HG03432 (cell line): ENCODE data around the gene PEX3.
A peak's percentile ranks its signal among the peaks of the same experiment; 100 is the strongest.
"Not testable (repeated sequence)": the region's sequence is repeated elsewhere in the genome, so short reads cannot be mapped to it uniquely, and the experiment has no call there.

Source experiments
- ATAC-seq: cut with Tn5 transposase; IDR thresholded peaks from one replicate; pipeline ENCODE4 v1.9.1; 2021; ENCODE audit warnings: mild to moderate bottlenecking, moderate library complexity; ENCODE audit not compliant: unreplicated experiment

PEX3 gene

GRCh38 chr6:143505111-143505510, 54.5 kb downstream of the PEX3 start:
- peak; percentile 46 for ATAC-seq

- peak; percentile 24 for ATAC-seq
Measured at GRCh38 chr6:143505537-143505936, 54.9 kb downstream of the PEX3 start.

- ATAC-seq, result no peak
Measured at GRCh38 chr6:143506199-143506598, 55.6 kb downstream of the PEX3 start.

GRCh38 chr6:143506620-143507019, 56.0 kb downstream of the PEX3 start:
- no peak for ATAC-seq

- no peak for ATAC-seq
Measured at GRCh38 chr6:143507358-143508145, 56.9 kb downstream of the PEX3 start.

- not testable (repeated sequence) for ATAC-seq
Measured at GRCh38 chr6:143510326-143510725, 59.7 kb downstream of the PEX3 start.

- peak; percentile 71 for ATAC-seq
Measured at GRCh38 chr6:143510991-143511891, 60.6 kb downstream of the PEX3 start, which contains the start of gene FUCA2. TSS of gene FUCA2 (minus strand) at chr6:143511720. CDS start at chr6:143511634, 86 bp downstream.

GRCh38 chr6:143513410-143513809, 62.8 kb downstream of the PEX3 start:
- ATAC-seq, result peak; percentile 26

GRCh38 chr6:143515061-143515760, 64.6 kb downstream of the PEX3 start:
- no peak for ATAC-seq

- ATAC-seq, result no peak
Measured at GRCh38 chr6:143515766-143516355, 65.3 kb downstream of the PEX3 start.

GRCh38 chr6:143516690-143517446, 66.3 kb downstream of the PEX3 start:
- ATAC-seq, result peak; percentile 29

GRCh38 chr6:143517447-143517773, 66.8 kb downstream of the PEX3 start:
- ATAC-seq, result no peak

GRCh38 chr6:143522039-143522600, 71.5 kb downstream of the PEX3 start:
- no peak for ATAC-seq

- ATAC-seq, result no peak
Measured at GRCh38 chr6:143525356-143525755, 74.8 kb downstream of the PEX3 start.

GRCh38 chr6:143527677-143528076, 77.1 kb downstream of the PEX3 start:
- ATAC-seq, result no peak

GRCh38 chr6:143528164-143528811, 77.7 kb downstream of the PEX3 start:
- peak; percentile 74 for ATAC-seq

GRCh38 chr6:143529095-143529494, 78.5 kb downstream of the PEX3 start:
- no peak for ATAC-seq

GRCh38 chr6:143531720-143532499, 81.3 kb downstream of the PEX3 start:
- no peak for ATAC-seq
